Endometrial microvascular endothelial cells (primary cell): Measurements from ENCODE around the gene IKZF4. TPM values are rescaled to one million over a fixed set of nuclear protein-coding genes. Genes with fewer than 3 reads are reported as not detected.
"Not testable (repeated sequence)": the region's sequence is repeated elsewhere in the genome, so short reads cannot be mapped to it uniquely, and the experiment has no call there.

ENCODE experiments used
- in situ Hi-C: cut with HindIII; loops from 2 replicates; pipeline ENCODE4 v1.10.0; 2017; ENCODE audit warnings: low sequenced_read_pairs, low pct_unique_long_range_greater_than_20kb; ENCODE audit errors: inconsistent ontology term
- total RNA-seq: library from RNA; depleted of rRNA; stranded (reverse); fragments of >200 nt; gene quantifications from one replicate; pipeline ENCODE4 v1.2.3, GENCODE V29; 2015; ENCODE audit errors: inconsistent ontology term

The IKZF4 gene
- total RNA-seq, 1 donor from 2014 or later: 1.0 TPM

GRCh38 chr12:55996715-55997534 is 23.9 kb upstream of the IKZF4 start, which contains the start of gene SUOX:
TSS of gene SUOX (plus strand) at chr12:55997276. CDS start at chr12:56002222, 4,946 bp downstream.
- in situ Hi-C loops: no loop called here

DNA sequence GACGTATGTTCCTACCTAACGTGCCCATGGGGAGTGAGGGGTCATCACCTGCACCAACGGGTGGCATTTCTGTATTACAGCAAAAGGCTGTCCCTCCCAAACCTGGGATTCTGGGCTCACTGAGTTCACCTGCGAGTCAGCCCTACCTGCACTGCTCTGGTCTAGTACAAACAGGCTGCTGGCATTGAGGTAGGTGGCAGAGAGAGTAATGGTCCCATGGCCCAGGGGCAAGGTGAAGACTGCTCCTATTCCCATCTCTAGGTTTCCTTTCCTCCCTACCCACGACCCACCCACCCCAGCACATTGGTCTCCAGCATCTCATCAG is 23.3 kb upstream of the IKZF4 start:
- in situ Hi-C loops: no loop called here

DNA sequence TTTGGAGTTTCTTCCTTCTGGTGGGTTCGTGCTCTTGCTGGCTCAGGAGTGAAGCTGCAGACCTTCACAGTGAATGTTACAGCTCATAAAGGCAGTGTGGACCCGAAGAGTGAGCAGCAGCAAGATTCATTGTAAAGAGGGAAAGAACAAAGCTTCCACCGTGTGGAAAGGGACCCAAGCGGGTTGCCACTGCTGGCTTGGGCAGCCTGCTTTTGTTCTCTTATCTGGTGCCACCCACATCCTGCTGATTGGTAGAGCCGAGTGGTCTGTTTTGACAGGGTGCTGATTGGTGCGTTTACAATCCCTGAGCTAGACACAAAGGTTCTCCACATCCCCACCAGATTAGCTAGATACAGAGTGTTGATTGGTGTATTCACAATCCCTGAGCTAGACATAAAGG is 21.3 kb upstream of the IKZF4 start:
- in situ Hi-C loops: not testable (repeated sequence)

DNA sequence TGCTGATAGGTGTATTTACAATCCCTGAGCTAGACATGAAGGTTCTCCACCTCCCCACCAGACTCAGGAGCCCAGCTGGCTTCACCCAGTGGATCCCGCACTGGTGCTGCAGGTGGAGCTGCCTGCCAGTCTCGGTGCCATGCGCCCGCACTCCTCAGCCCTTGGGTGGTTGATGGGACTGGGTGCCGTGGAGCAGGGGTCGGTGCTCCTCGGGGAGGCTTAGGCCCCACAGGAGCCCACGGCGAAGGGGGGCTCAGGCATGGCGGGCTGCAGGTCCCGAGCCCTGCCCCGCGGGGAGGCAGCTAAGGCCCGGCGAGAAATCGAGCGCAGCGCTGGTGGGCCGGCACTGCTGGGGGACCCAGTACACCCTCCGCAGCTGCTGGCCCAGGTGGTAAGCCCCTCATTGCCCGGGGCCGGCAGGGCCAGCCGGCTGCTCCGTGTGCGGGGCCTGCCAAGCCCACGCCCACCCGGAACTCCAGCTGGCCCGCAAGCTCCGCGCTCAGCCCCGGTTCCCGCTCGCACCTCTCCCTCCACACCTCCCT is 20.8 kb upstream of the IKZF4 start:
- in situ Hi-C loops: not testable (repeated sequence)

- in situ Hi-C loops: no loop called here
Observed at GRCh38 chr12:56001487-56002100, 19.2 kb upstream of the IKZF4 start.

DNA sequence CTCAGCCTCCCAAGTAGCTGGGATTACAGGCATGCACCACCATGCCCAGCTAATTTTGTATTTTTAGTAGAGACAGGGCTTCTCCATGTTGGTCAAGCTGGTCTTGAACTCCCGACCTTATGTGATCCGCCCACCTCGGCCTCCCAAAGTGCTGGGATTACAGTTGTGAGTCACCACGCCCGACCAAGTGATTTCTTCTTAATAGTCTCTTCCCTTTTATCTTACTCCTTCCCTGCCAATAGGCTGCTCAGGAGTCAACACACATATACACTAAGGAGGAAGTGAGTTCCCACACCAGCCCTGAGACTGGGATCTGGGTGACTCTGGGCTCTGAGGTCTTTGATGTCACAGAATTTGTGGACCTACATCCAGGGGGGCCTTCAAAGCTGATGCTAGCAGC is 17.5 kb upstream of the IKZF4 start:
- in situ Hi-C loops: not testable (repeated sequence)

DNA sequence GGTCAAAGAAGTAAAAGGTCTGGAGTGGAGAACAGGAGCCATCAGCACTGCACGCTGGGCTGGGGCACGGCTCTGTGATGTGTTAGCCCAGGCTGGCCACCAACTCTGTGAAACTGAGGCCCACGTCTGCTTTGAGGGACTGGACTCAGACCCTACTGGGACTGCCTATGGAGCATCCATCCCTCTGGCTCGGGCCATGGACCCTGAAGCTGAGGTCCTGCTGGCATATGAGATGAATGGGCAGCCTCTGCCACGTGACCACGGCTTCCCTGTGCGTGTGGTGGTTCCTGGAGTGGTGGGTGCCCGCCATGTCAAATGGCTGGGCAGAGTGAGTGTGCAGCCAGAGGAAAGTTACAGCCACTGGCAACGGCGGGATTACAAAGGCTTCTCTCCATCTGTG is 16.6 kb upstream of the IKZF4 start:
- in situ Hi-C loops: no loop called here

DNA sequence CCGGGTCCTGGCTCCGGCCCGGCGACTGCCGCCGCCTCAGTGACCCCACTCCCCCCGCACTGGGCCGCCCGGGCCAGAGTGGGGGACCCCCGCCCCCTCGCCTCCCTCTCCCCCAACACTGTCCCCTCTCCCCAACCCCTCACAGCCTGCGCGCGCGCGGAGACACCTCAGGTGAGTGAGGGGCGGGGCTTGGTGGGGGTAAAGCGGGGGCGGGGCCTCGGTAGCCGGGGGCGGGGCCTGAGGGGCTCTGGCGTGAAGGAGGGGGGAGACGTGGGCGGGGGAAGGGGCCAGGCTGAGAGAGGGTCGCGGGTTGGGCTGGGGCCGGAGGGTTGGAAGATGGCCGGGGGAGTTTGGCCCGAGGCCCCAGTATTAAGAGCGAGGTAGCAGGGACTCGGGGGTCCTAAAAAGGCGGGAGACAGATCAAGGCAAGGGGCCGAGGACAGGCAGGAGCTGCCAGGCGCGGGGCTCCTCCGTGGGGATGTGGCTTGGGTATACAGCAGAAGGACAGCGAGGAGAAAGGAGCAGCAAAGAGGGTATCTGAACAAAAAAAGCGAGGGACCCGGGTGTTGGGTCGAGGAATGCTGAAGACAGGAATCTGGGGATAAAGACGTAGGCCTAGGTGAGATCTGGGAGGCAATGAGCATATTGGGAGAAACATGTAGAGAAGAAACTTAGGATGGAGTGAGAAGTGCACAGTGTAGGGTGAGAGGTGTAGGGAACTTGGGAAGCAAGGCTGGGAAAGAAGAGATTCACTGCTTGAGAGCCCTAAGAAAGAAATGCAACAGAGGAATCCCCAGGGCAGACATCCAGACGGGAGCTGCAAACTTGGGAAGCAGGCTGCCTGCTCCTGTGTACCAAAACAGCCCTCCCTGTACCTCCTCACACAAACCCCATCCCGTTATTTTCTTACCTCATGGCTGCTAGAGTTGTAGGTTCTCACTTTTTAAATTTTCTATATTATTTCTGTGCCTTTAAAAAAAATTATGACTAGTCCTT is 13.0 kb upstream of the IKZF4 start:
- in situ Hi-C loops: no loop called here

GRCh38 chr12:56010111-56010570 is 10.7 kb upstream of the IKZF4 start:
- in situ Hi-C loops: no loop called here

GRCh38 chr12:56011509-56012090 is 9.2 kb upstream of the IKZF4 start:
- in situ Hi-C loops: no loop called here

DNA sequence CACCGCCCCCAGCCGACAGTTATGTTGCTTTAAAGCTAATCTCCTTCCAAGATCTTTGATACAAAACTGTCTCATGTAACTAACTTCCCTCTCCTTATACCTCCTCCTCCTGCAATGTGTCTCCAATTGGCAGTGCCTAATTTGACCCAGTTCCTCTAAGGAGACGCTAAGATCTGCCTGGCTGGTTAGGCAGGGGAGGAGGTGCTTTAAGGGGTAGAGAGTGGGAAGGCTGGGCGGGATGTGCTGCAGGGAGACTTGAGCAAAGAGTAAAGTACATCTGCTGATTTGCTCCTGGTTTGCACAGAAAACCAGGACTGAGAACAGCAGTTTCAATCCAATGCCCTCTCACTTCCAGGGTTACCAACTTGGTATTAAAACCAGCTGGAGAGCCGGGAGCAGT is 7.4 kb upstream of the IKZF4 start:
- in situ Hi-C loops: no loop called here

DNA sequence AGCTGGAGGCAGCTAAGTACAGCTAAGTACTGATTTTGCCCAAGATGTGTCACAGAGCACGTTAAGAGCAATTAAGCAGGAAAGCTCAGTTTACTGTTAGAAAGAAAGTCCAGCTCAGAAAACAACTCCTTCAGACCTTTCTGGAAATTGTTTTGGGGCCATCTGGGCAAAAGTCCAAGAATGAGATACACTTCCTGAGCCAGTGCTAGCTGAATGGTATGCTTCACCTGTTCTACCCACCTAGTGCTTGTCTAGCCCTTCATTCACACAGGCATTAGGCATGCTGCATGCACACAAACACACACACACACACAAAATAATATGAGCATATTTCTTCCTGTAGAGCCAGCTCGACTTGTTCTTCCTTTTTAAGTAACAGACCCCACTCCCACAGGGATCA is 6.6 kb upstream of the IKZF4 start:
- in situ Hi-C loops: no loop called here

DNA sequence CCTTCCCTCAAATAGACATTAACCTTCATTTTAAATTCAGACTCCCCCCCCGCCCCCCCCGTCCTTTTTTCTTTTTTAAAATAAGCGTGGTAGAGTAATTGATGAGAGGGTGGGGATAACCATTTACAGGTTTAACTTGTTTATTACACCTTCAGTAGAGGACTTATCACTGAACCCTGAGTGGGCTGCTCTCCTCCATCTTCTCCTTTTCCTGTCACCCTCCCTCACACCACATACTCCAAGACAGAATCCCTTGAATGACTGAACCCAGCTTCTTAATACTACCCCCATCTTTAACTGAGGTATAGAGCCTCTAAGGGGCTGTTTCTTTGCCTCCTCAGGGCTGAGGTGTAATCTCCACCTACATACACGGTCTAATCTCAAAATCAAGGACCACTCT is 3.7 kb upstream of the IKZF4 start:
- in situ Hi-C loops: no loop called here

DNA sequence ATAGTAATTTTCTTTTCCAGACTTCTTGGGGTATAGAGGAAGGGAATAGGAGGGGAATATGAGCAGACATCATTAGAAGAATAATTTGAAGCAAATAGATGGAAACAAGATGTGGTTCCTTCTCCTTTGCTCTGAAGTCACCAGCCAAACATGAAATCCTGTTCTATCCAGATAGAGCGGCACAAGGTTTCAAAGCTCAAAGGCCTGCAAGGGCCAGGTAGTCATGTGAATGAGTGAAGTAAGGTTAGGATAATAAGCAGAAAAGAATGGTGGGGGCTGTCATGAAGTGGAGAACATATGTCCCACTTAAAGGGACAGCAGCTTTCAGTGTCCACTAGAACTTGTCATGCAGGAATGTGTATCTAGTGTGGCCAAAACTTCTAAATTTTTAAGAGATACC is 2.5 kb upstream of the IKZF4 start:
- in situ Hi-C loops: no loop called here

GRCh38 chr12:56021889-56022497 is 1.1 kb downstream of the IKZF4 start:
- in situ Hi-C loops: no loop called here

- in situ Hi-C loops: no loop called here
Observed at GRCh38 chr12:56028511-56029165, 7.8 kb downstream of the IKZF4 start.

- in situ Hi-C loops: no loop called here
Observed at GRCh38 chr12:56029166-56029519, 8.3 kb downstream of the IKZF4 start.

- in situ Hi-C loops: no loop called here
Observed at GRCh38 chr12:56029666-56030293, 8.9 kb downstream of the IKZF4 start.
